ENCODE measurements around the gene PPP6R2.
"Not testable (repeated sequence)": the region's sequence is repeated elsewhere in the genome, so short reads cannot be mapped to it uniquely, and the experiment has no call there.

Gene PPP6R2

GRCh38 chr22:50318356-50318697 lies 24.8 kb upstream of the PPP6R2 start:
- H3K4me1 Mint-ChIP-seq (ENCODE audit: low read depth in 2 of 2) = peaks cover 17% of the 10 kb centered on the region in 2 donors
- no peak for DNase-seq
- no peaks in the 10 kb centered on the region for H3K27me3 Mint-ChIP-seq
- H3K27ac Mint-ChIP-seq = no peak overlapping the region
- H3K9me3 Mint-ChIP-seq = no peaks in the 10 kb centered on the region
- ATAC-seq (replicated peaks) = no peak
- no peak overlapping the region for H3K4me3 Mint-ChIP-seq
- peaks cover 5% of the 10 kb centered on the region for H3K36me3 Mint-ChIP-seq (ENCODE audit: insufficient read depth)

GRCh38 chr22:50318698-50319411 lies 24.3 kb upstream of the PPP6R2 start:
- DNase-seq (no peak), ATAC-seq (replicated peaks) (no peak)
- Mint-ChIP-seq H3K4me1 (ENCODE audit: low read depth in 2 of 2) (peaks cover 14% of the 10 kb centered on the region in 2 donors), H3K27me3 (no peaks in the 10 kb centered on the region), H3K9me3 (no peaks in the 10 kb centered on the region), H3K36me3 (ENCODE audit: insufficient read depth) (peaks cover 5% of the 10 kb centered on the region), H3K27ac (no peak overlapping the region), H3K4me3 (no peak overlapping the region)

- ATAC-seq (replicated peaks) (no peak), DNase-seq (no peak)
- no peaks in the 10 kb centered on the region for H3K27me3 Mint-ChIP-seq
- H3K36me3 Mint-ChIP-seq (ENCODE audit: insufficient read depth) = peaks cover 5% of the 10 kb centered on the region
- no peak overlapping the region for H3K4me3 Mint-ChIP-seq
- H3K4me1 Mint-ChIP-seq (ENCODE audit: low read depth in 2 of 2) = peaks cover 7% of the 10 kb centered on the region in 2 donors
- no peak overlapping the region for H3K27ac Mint-ChIP-seq
- no peaks in the 10 kb centered on the region for H3K9me3 Mint-ChIP-seq
Observed at GRCh38 chr22:50319503-50319951, 23.6 kb upstream of the PPP6R2 start.

GRCh38 chr22:50320116-50320515 lies 23.0 kb upstream of the PPP6R2 start:
- Mint-ChIP-seq H3K4me3 (no peak overlapping the region), H3K9me3 (no peaks in the 10 kb centered on the region), H3K36me3 (ENCODE audit: insufficient read depth) (peaks cover 5% of the 10 kb centered on the region), H3K4me1 (ENCODE audit: low read depth in 2 of 2) (peaks cover 4% of the 10 kb centered on the region in 2 donors), H3K27ac (no peak overlapping the region), H3K27me3 (no peaks in the 10 kb centered on the region)
- ATAC-seq (replicated peaks) = no peak
- DNase-seq = no peak

GRCh38 chr22:50320671-50321325 lies 22.3 kb upstream of the PPP6R2 start:
- no peaks in the 10 kb centered on the region for H3K9me3 Mint-ChIP-seq
- H3K36me3 Mint-ChIP-seq (ENCODE audit: insufficient read depth) = peaks cover 5% of the 10 kb centered on the region

GRCh38 chr22:50322382-50323104 lies 20.6 kb upstream of the PPP6R2 start:
- H3K36me3 Mint-ChIP-seq (ENCODE audit: insufficient read depth); H3K9me3 Mint-ChIP-seq; H3K4me3 Mint-ChIP-seq; H3K27me3 Mint-ChIP-seq; H3K4me1 Mint-ChIP-seq (ENCODE audit: low read depth in 2 of 2); ATAC-seq (replicated peaks); H3K27ac Mint-ChIP-seq; DNase-seq: not testable (repeated sequence)

More at GRCh38 chr22:50320671-50321325, 22.3 kb upstream of the PPP6R2 start:
- DNase-seq (no peak), ATAC-seq (replicated peaks) (no peak)
- H3K4me3 Mint-ChIP-seq = no peak overlapping the region
- peaks cover 0 to 2% of the 10 kb centered on the region in 2 donors for H3K4me1 Mint-ChIP-seq (ENCODE audit: low read depth in 2 of 2)
- H3K27ac Mint-ChIP-seq = no peak overlapping the region
- H3K27me3 Mint-ChIP-seq = peaks cover 0 to 4% of the 10 kb centered on the region in 2 donors

GRCh38 chr22:50323900-50324299 lies 19.2 kb upstream of the PPP6R2 start:
- no peak overlapping the region for H3K4me3 Mint-ChIP-seq
- peaks cover 12% of the 10 kb centered on the region for H3K36me3 Mint-ChIP-seq (ENCODE audit: insufficient read depth)
- DNase-seq (no peak), ATAC-seq (replicated peaks) (no peak)
- H3K9me3 Mint-ChIP-seq = no peaks in the 10 kb centered on the region
- H3K4me1 Mint-ChIP-seq (ENCODE audit: low read depth in 2 of 2) = peaks cover 9 to 10% of the 10 kb centered on the region in 2 donors
- no peak overlapping the region for H3K27ac Mint-ChIP-seq
- peaks cover 0 to 8% of the 10 kb centered on the region in 2 donors for H3K27me3 Mint-ChIP-seq

- no peaks in the 10 kb centered on the region for H3K9me3 Mint-ChIP-seq
- peaks cover 12% of the 10 kb centered on the region for H3K36me3 Mint-ChIP-seq (ENCODE audit: insufficient read depth)
- H3K27me3 Mint-ChIP-seq = peaks cover 0 to 8% of the 10 kb centered on the region in 2 donors
- peak overlapping the region in 1 of 2 donors; percentile 85 for H3K27ac Mint-ChIP-seq
- peak overlapping the region; percentile 82 to 85 for H3K4me3 Mint-ChIP-seq
- DNase-seq (no peak), ATAC-seq (replicated peaks) (no peak)
- peaks cover 9 to 10% of the 10 kb centered on the region in 2 donors for H3K4me1 Mint-ChIP-seq (ENCODE audit: low read depth in 2 of 2)
Observed at GRCh38 chr22:50325444-50326224, 17.5 kb upstream of the PPP6R2 start.

- peaks cover 0 to 8% of the 10 kb centered on the region in 2 donors for H3K27me3 Mint-ChIP-seq
- ATAC-seq (replicated peaks) (no peak), DNase-seq (no peak)
- H3K9me3 Mint-ChIP-seq = no peaks in the 10 kb centered on the region
- H3K4me3 Mint-ChIP-seq = peak overlapping the region; percentile 82 to 85
- H3K27ac Mint-ChIP-seq = peak overlapping the region in 1 of 2 donors; percentile 85
- peaks cover 9 to 10% of the 10 kb centered on the region in 2 donors for H3K4me1 Mint-ChIP-seq (ENCODE audit: low read depth in 2 of 2)
- peaks cover 12% of the 10 kb centered on the region for H3K36me3 Mint-ChIP-seq (ENCODE audit: insufficient read depth)
Observed at GRCh38 chr22:50326225-50326955, 16.7 kb upstream of the PPP6R2 start.

GRCh38 chr22:50326956-50327710 lies 16.0 kb upstream of the PPP6R2 start, which contains the start of gene DENND6B:
Gene DENND6B (minus strand): TSS chr22:50327012. CDS start chr22:50326988, 24 bp downstream.
- H3K4me1 Mint-ChIP-seq (ENCODE audit: low read depth in 2 of 2) = peaks cover 9 to 10% of the 10 kb centered on the region in 2 donors
- H3K36me3 Mint-ChIP-seq (ENCODE audit: insufficient read depth) = peaks cover 12% of the 10 kb centered on the region
- H3K27ac Mint-ChIP-seq = peak within 1 kb of the TSS in 1 of 2 donors; percentile 85
- H3K9me3 Mint-ChIP-seq = no peaks in the 10 kb centered on the region
- ATAC-seq (replicated peaks) (peak; percentile 92), DNase-seq (peak; percentile 53 to 60 (median 58))
- peak within 1 kb of the TSS; percentile 82 to 85 for H3K4me3 Mint-ChIP-seq
- peaks cover 0 to 8% of the 10 kb centered on the region in 2 donors for H3K27me3 Mint-ChIP-seq

- H3K27me3 Mint-ChIP-seq = peaks cover 0 to 8% of the 10 kb centered on the region in 2 donors
- ATAC-seq (replicated peaks) (no peak), DNase-seq (no peak)
- H3K27ac Mint-ChIP-seq = peak overlapping the region in 1 of 2 donors; percentile 63
- H3K4me3 Mint-ChIP-seq = peak overlapping the region; percentile 81
- H3K4me1 Mint-ChIP-seq (ENCODE audit: low read depth in 2 of 2) = peaks cover 9 to 10% of the 10 kb centered on the region in 2 donors
- H3K36me3 Mint-ChIP-seq (ENCODE audit: insufficient read depth) = peaks cover 12% of the 10 kb centered on the region
- H3K9me3 Mint-ChIP-seq = no peaks in the 10 kb centered on the region
Observed at GRCh38 chr22:50327711-50328019, 15.5 kb upstream of the PPP6R2 start.

- ATAC-seq (replicated peaks) (no peak), DNase-seq (no peak)
- H3K4me3 Mint-ChIP-seq = no peak overlapping the region
- peaks cover 0 to 8% of the 10 kb centered on the region in 2 donors for H3K27me3 Mint-ChIP-seq
- no peaks in the 10 kb centered on the region for H3K9me3 Mint-ChIP-seq
- H3K27ac Mint-ChIP-seq = no peak overlapping the region
- H3K36me3 Mint-ChIP-seq (ENCODE audit: insufficient read depth) = peaks cover 11% of the 10 kb centered on the region
- peaks cover 9 to 10% of the 10 kb centered on the region in 2 donors for H3K4me1 Mint-ChIP-seq (ENCODE audit: low read depth in 2 of 2)
Observed at GRCh38 chr22:50329236-50329635, 13.9 kb upstream of the PPP6R2 start.

Data from effector memory CD8-positive, alpha-beta T cell (primary cell).